Activated CD4-positive, alpha-beta T cell treated with anti-CD3 and anti-CD28 coated beads, Interleukin-2, amount 50 U/mL, for 48 hours (primary cell): ENCODE measurements around the gene RMDN2.
"Not testable (repeated sequence)": the region's sequence is repeated elsewhere in the genome, so short reads cannot be mapped to it uniquely, and the experiment has no call there.

Experiments used
- DNase-seq, 2 experiments: peaks; one replicate each; pipeline ENCODE4 v3.0.0-alpha.2; 2020

The RMDN2 gene

GRCh38 chr2:38000485-38001222, 75.6 kb downstream of the RMDN2 start:
- DNase-seq, result no peak

DNA sequence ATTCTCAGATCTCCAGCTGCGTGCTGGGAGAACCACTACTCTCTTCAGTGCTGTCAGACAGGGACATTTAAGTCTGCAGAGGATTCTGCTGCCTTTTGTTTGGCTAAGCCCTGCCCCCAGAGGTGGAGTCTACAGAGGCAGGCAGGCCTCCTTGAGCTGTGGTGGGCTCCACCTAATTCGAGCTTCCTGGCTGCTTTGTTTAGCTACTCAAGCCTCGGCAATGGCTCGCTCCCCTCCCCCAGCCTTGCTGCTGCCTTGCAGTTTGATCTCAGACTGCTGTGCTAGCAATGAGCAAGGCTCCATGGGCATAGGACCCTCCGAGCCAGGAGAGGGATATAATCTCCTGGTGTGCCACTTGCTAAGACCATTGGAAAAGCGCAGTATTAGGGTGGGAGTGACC, 85.1 kb downstream of the RMDN2 start:
- not testable (repeated sequence) for DNase-seq

GRCh38 chr2:38010995-38011394, 85.9 kb downstream of the RMDN2 start:
- no peak for DNase-seq

- DNase-seq, result no peak
These were observed 88.2 kb downstream of the RMDN2 start for GRCh38 chr2:38013158-38013752.

GRCh38 chr2:38016219-38016618, 91.1 kb downstream of the RMDN2 start:
- no peak for DNase-seq

- no peak for DNase-seq
These were observed 92.7 kb downstream of the RMDN2 start for GRCh38 chr2:38017836-38018235.

DNA sequence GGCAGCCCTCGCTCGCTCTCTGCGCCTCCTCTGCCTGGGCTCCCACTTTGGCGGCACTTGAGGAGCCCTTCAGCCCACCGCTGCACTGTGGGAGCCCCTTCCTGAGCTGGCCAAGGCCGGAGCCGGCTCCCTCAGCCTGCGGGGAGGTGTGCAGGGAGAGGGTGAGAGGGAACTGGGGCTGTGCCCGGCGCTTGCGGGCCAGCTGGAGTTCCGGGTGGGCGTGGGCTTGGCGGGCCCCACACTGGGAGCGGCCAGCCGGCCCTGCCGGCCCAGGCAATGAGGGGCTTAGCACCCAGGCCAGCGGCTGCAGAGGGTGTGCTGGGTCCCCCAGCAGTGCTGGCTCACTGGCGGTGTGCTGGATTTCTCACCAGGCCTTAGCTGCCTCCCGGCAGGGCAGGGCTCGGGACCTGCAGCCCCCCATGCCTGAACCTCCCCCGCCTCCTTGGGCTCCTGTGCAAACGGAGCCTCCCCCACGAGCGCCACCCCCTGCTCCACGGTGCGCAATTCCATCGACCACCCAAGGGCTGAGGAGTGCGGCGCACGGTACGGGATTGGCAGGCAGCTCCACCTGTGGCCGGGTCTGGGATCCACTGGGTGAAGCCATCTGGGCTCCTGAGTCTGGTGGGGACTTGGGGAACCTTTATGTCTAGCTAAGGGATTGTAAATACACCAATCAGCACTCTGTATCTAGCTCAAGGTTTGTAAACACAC, 95.4 kb downstream of the RMDN2 start:
- not testable (repeated sequence) for DNase-seq

DNA sequence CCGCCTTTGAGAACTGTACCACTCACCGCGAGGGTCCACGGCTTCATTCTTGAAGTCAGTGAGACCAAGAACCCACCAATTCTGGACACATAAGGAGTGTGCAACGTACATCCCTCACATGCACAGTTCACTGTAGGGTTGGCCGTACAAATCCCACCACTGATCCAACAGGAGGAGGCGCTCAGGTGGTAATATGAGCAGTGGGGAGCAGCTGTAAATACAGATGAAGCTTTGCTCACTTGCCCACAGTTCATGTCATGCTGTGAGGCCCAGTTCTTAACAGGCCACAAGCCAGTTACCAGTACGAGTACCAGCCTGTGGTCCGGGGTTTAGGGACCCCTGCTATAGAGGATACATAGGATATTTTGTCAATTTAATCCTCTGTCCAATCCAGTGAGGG, 96.5 kb downstream of the RMDN2 start:
- no peak for DNase-seq

DNA sequence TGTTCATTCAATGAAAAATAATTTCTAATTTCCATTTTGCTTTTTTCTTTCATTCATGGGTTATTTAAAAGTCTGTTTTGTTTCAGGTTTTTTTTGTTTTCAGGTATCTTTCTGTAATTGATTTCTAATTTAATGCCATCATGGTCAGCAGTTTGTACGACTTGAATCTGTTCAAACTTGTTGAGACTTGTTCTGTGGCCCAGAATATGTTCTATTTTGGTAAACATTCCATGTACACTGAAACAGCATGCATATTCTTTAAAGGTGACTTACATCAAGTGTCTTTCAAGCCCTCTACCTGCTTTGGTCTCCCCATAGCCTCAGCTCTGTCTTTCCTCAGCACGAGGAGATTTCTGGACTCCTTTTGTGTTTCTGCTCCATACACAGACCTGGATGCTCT, 101.8 kb downstream of the RMDN2 start:
- no peak for DNase-seq

GRCh38 chr2:38028829-38029228, 103.7 kb downstream of the RMDN2 start:
- DNase-seq, result no peak

GRCh38 chr2:38029512-38029911, 104.4 kb downstream of the RMDN2 start:
- no peak for DNase-seq

DNA sequence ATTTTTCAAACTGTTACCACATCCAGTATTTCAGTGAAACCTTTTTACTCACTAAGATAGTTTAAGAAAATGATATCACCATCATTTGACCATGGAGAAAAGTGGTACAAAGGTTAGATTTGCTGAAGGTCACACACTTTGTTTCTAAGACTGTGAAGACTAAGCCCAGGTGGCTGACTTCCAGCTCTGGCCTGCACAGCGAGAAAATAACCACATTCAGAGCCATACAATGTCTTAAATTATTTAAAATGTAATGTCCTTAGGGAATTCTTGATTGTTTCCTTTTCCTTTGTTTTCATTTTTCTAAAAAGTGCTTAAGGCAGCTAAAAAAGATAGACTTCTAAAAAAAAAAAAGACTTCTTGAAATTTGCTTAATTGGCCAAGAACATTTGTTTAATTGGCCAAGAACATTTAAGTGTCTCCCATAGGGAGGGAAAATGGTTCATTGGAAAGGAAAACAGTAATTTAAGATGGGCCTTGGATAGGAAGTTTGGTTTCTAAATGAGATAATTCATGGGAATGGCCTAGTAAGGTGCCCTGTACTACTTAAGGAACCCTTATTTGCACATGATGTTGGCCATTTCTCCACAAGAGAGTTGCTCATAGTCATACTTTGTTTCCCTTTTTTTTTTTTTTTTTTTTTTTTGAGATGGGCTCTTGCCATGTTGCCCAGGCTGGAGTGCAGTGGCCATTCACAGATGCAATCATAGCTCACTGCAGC, 105.7 kb downstream of the RMDN2 start:
- no peak for DNase-seq

DNA sequence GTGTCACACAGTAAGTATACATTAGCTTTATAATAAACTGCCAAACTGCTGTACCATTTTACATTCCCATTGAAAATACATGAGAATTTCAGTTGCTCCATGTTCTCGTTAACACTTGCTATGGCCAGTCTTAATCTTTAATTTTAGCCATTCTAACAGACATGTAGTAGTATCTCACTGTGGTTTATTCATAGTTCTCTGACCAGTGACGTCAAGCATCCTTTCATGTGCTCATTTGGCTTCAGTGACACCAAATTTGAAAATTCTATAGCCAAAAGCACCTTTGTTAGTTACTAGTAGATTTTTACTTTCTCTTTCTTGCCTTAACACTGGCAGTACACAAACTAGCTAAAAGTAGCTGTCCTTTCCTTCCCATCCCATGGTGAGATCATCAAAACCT, 107.9 kb downstream of the RMDN2 start:
- DNase-seq, result no peak

DNA sequence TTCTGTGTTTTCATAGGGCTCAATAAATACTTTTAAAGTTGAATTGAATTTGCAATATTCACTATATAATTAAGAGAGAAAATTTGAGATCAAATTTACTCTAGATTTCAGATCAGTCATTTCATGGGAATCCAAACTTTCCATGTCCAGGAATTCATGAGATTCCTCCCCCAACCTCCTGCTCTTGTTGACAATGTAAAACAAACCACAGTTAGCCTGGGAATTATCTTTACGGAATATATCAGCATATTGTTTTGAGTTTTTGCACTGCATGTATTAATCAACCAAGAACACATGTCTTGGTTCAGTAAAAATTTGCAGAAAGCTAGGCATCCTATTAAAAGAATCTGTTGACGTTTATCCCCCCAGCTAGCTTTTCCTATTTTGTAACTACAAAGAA, 108.6 kb downstream of the RMDN2 start:
- DNase-seq, result no peak

- DNase-seq, result no peak
These were observed 110.9 kb downstream of the RMDN2 start for GRCh38 chr2:38035968-38036367.

DNA sequence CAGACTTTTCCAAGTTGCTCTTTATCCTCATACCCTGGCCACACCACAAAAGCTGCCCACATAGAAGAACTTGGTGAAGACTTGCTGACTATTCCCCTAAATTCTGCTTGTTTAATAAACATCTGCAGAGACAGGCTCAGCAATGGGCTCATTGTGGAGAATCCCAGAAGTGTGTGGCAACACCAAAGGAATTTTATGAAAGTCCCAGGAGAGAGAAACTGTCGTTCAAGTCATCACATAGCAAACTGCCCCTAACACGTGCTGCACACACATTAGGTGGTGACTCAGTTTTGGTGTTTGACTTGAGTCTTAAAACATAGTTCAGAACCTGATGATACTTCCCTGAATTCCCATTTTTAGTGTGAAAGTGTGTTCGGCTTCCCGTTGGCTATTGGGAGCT, 112.2 kb downstream of the RMDN2 start:
- DNase-seq, result no peak

DNA sequence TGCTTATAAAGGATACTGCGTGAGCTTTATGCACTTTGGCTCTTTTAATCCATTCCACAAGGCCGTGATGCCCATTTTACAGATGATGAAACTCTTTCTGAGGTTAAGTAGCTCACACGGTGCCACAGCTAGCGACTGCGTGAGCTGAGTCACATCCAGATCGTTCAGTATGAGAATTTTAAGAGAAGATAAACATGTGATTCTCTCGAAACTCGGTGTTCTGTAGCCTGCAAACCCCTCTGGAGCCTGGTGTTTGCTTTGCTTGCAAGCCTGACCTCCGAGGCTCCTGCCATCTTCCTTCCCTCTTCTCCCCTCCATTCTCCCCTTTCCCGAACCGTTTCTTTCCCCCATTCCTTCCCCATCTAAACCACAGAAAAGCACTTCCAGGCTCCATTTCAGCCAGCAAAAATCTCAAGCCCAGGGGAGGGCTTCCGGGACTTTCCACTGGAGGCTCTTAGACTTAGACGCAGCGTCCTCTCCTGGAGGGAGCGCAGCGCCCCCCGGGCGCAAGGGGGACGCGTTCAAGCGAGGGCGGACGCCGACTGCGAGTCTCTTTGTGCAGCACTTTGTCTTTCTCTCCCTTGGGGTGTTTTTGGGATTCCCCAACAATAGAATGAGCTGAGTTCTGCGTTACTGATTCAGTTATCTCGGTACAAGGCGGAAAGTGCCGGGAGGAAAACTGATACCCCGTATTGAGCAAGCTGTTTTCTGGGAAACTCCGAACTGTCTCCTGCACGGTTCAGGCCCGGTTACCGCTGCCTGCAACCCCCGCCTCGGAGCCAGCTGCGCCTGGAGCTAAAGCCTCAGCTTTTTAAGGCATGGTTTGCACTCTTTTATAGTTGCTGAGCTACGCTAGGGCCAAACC, 112.9 kb downstream of the RMDN2 start:
- peak; percentile 43 to 61 for DNase-seq

GRCh38 chr2:38038682-38039081, 113.6 kb downstream of the RMDN2 start:
- no peak for DNase-seq

- DNase-seq, result no peak
These were observed 114.2 kb downstream of the RMDN2 start for GRCh38 chr2:38039121-38039910.

GRCh38 chr2:38045811-38046210, 120.7 kb downstream of the RMDN2 start:
- DNase-seq, result no peak

GRCh38 chr2:38056216-38056615, 131.1 kb downstream of the RMDN2 start:
- no peak for DNase-seq
